Thoracic aorta (tissue), 2 donors: ENCODE data around the gene SAMD3. TPM values are rescaled to one million over a fixed set of nuclear protein-coding genes. Genes with fewer than 3 reads are reported as not detected.
"Not testable (repeated sequence)": the region's sequence is repeated elsewhere in the genome, so short reads cannot be mapped to it uniquely, and the experiment has no call there.

Source experiments
- ATAC-seq: fragments of 150-250 bp; one replicate; pipeline ENCODE4 v1.8.0; 2017; ENCODE audit warnings: low read depth; ENCODE audit not compliant: insufficient number of reproducible peaks, low FRiP score
- DNase-seq: peaks from one replicate; pipeline ENCODE4 v3.0.0-alpha.2; 2020; ENCODE audit warnings: low spot score
- H3K27ac ChIP-seq, 2 donors: fragments of 200-600 bp; sonication (generic); 1 replicate in 1 of 2; 2 replicates in 1 of 2; pipeline ENCODE4 v1.5.1; 2016; ENCODE audit warnings: mild to moderate bottlenecking in 2 of 2, moderate library complexity in 2 of 2
- H3K27me3 ChIP-seq: fragments of 200-600 bp; sonication (generic); replicated peaks from 2 replicates; pipeline ENCODE4 v1.6.0; 2016; ENCODE audit warnings: mild to moderate bottlenecking; ENCODE audit not compliant: insufficient read depth
- H3K36me3 ChIP-seq: fragments of 200-600 bp; sonication (generic); one replicate; pipeline ENCODE4 v1.5.1; 2016
- H3K4me1 ChIP-seq, 2 donors: fragments of 200-600 bp; sonication (generic); 1 replicate in 1 of 2; 2 replicates in 1 of 2; pipeline versions ENCODE4 v1.5.1 to v1.6.0; 2016; ENCODE audit warnings: low read depth in 2 of 2, mild to moderate bottlenecking in 1 of 2; ENCODE audit not compliant: control insufficient read depth in 1 of 2
- H3K4me3 ChIP-seq: fragments of 200-600 bp; sonication (generic); 2 replicates; pipeline ENCODE4 v1.5.1; 2016; ENCODE audit warnings: mild to moderate bottlenecking
- H3K9me3 ChIP-seq: fragments of 200-600 bp; sonication (generic); 2 replicates; pipeline ENCODE4 v1.5.1; 2016
- CTCF ChIP-seq: fragments of 200-600 bp; sonication (generic); IDR thresholded peaks from one replicate; pipeline ENCODE4 v1.5.1; 2019; ENCODE audit warnings: antibody characterized with exemption
- total RNA-seq, 2 donors: library from RNA; depleted of rRNA; stranded (reverse); fragments of >200 nt; gene quantifications; one replicate each; pipeline versions ENCODE4 v1.1.0 to v1.2.3, GENCODE V29; 2016

The SAMD3 gene
- total RNA-seq, 2 donors from 2014 or later = 1.2 to 1.8 TPM

GRCh38 chr6:130200020-130200419 lies 22.7 kb downstream of the SAMD3 start:
- Histone ChIP-seq H3K27ac (no peak overlapping the region), H3K4me1 (no peaks in the 10 kb centered on the region), H3K4me3 (no peak overlapping the region), H3K27me3 (no peaks in the 10 kb centered on the region), H3K36me3 (no peaks in the 10 kb centered on the region), H3K9me3 (no peaks in the 10 kb centered on the region)
- no peak for DNase-seq
- no peak for ATAC-seq
- TF ChIP-seq CTCF = no peak

GRCh38 chr6:130198483-130199035 lies 24.2 kb downstream of the SAMD3 start:
- Histone ChIP-seq H3K4me3 (no peak overlapping the region), H3K9me3 (no peaks in the 10 kb centered on the region), H3K27ac (no peak overlapping the region), H3K36me3 (no peaks in the 10 kb centered on the region), H3K4me1 (no peaks in the 10 kb centered on the region), H3K27me3 (no peaks in the 10 kb centered on the region)
- ATAC-seq = no peak
- no peak for TF ChIP-seq CTCF
- no peak for DNase-seq

- not testable (repeated sequence) for H3K9me3 ChIP-seq, H3K36me3 ChIP-seq, H3K4me1 ChIP-seq, H3K27ac ChIP-seq, DNase-seq, H3K27me3 ChIP-seq, ATAC-seq, H3K4me3 ChIP-seq
Measured at GRCh38 chr6:130197816-130198482, 24.8 kb downstream of the SAMD3 start.

GRCh38 chr6:130194434-130194833 lies 28.3 kb downstream of the SAMD3 start:
- not testable (repeated sequence) for H3K36me3 ChIP-seq, ATAC-seq

GRCh38 chr6:130190701-130191690 lies 31.8 kb downstream of the SAMD3 start:
- Histone ChIP-seq H3K4me1 (no peaks in the 10 kb centered on the region), H3K4me3 (no peak overlapping the region), H3K27ac (no peak overlapping the region), H3K9me3 (no peaks in the 10 kb centered on the region), H3K36me3 (no peaks in the 10 kb centered on the region), H3K27me3 (no peaks in the 10 kb centered on the region)
- no peak for TF ChIP-seq CTCF
- DNase-seq = no peak
- ATAC-seq = no peak

More at GRCh38 chr6:130194434-130194833, 28.3 kb downstream of the SAMD3 start:
- H3K4me1 ChIP-seq, H3K27me3 ChIP-seq, H3K9me3 ChIP-seq, DNase-seq, H3K4me3 ChIP-seq, H3K27ac ChIP-seq: not testable (repeated sequence)
